Skeletal muscle tissue (tissue), 4 donors: ENCODE measurements around the gene MGME1. TPM values are rescaled to one million over a fixed set of nuclear protein-coding genes. Genes with fewer than 3 reads are reported as not detected.
"Not testable (repeated sequence)": the region's sequence is repeated elsewhere in the genome, so short reads cannot be mapped to it uniquely, and the experiment has no call there.

Source experiments
- H3K27ac ChIP-seq: one replicate; pipeline ENCODE4 v1.7.0; 2013; ENCODE audit warnings: mild to moderate bottlenecking, low read depth, low read length, inconsistent platforms
- H3K27me3 ChIP-seq, 3 donors: one replicate each; pipeline ENCODE4 v1.7.0; 2013; ENCODE audit warnings: low read length in 3 of 3; ENCODE audit not compliant: control insufficient read depth in 3 of 3, insufficient read depth in 3 of 3
- H3K36me3 ChIP-seq, 3 donors: one replicate each; pipeline ENCODE4 v1.7.0; 2013; ENCODE audit warnings: low read length in 3 of 3; ENCODE audit not compliant: control insufficient read depth in 3 of 3, insufficient read depth in 3 of 3
- H3K4me1 ChIP-seq, 3 donors: one replicate each; pipeline ENCODE4 v1.7.0; 2013; ENCODE audit warnings: low read length in 3 of 3, mild to moderate bottlenecking in 3 of 3; ENCODE audit not compliant: control insufficient read depth in 3 of 3, insufficient read depth in 3 of 3
- H3K4me3 ChIP-seq, 3 donors: one replicate each; pipeline ENCODE4 v1.7.0; 2013; ENCODE audit warnings: low read length in 3 of 3
- H3K9ac ChIP-seq, 3 donors: one replicate each; pipeline ENCODE4 v1.7.0; 2013; ENCODE audit warnings: low read length in 3 of 3, mild to moderate bottlenecking in 3 of 3, moderate library complexity in 2 of 3, low read depth in 1 of 3
- H3K9me3 ChIP-seq, 3 donors: one replicate each; pipeline ENCODE4 v1.7.0; 2013; ENCODE audit warnings: low read length in 3 of 3; ENCODE audit not compliant: control insufficient read depth in 3 of 3
- total RNA-seq: library from RNA; depleted of rRNA; stranded (reverse); fragments of >200 nt; gene quantifications from one replicate; pipeline ENCODE4 v1.2.3, GENCODE V29; 2014
- donor health status: Osteomylitis.

The MGME1 gene
- total RNA-seq, 1 donor from 2014 or later = 6.8 TPM

- H3K36me3 ChIP-seq = peaks cover 2 to 20% (median 9%) of the 10 kb centered on the region in 3 donors
- H3K27me3 ChIP-seq = no peaks in the 10 kb centered on the region
- H3K9ac ChIP-seq = no peak overlapping the region
- H3K9me3 ChIP-seq = no peaks in the 10 kb centered on the region
- peak overlapping the region; percentile 41 for H3K27ac ChIP-seq
- peaks cover 35 to 53% (median 48%) of the 10 kb centered on the region in 3 donors for H3K4me1 ChIP-seq
- no peak overlapping the region for H3K4me3 ChIP-seq
These were observed 9.6 kb upstream of the MGME1 start for GRCh38 chr20:17959257-17959627.

GRCh38 chr20:17960400-17960885 lies 8.4 kb upstream of the MGME1 start:
- H3K4me3 ChIP-seq, H3K9me3 ChIP-seq, H3K36me3 ChIP-seq, H3K27me3 ChIP-seq: not testable (repeated sequence)
- Histone ChIP-seq H3K27ac (peak overlapping the region; percentile 63), H3K4me1 (peaks cover 42 to 65% (median 60%) of the 10 kb centered on the region in 3 donors), H3K9ac (peak overlapping the region in 1 of 3 donors; percentile 9)

- Histone ChIP-seq H3K36me3 (peaks cover 0 to 3% (median 3%) of the 10 kb centered on the region in 3 donors), H3K27ac (peak overlapping the region; percentile 63), H3K4me1 (peaks cover 49 to 70% (median 66%) of the 10 kb centered on the region in 3 donors), H3K27me3 (no peaks in the 10 kb centered on the region), H3K4me3 (no peak overlapping the region), H3K9ac (peak overlapping the region in 1 of 3 donors; percentile 9), H3K9me3 (no peaks in the 10 kb centered on the region)
These were observed 7.8 kb upstream of the MGME1 start for GRCh38 chr20:17960927-17961586.

- Histone ChIP-seq H3K9me3 (no peaks in the 10 kb centered on the region), H3K36me3 (peaks cover 0 to 3% (median 3%) of the 10 kb centered on the region in 3 donors), H3K27me3 (no peaks in the 10 kb centered on the region), H3K4me1 (peaks cover 54 to 73% (median 69%) of the 10 kb centered on the region in 3 donors), H3K27ac (peak overlapping the region; percentile 63), H3K9ac (no peak overlapping the region), H3K4me3 (no peak overlapping the region)
These were observed 7.3 kb upstream of the MGME1 start for GRCh38 chr20:17961587-17961940.

GRCh38 chr20:17963114-17963897 lies 5.5 kb upstream of the MGME1 start:
- H3K27me3 ChIP-seq = no peaks in the 10 kb centered on the region
- no peaks in the 10 kb centered on the region for H3K9me3 ChIP-seq
- H3K27ac ChIP-seq = peak overlapping the region; percentile 71
- peaks cover 0 to 3% (median 0%) of the 10 kb centered on the region in 3 donors for H3K36me3 ChIP-seq
- H3K4me3 ChIP-seq = peak overlapping the region in 1 of 3 donors; percentile 20
- no peak overlapping the region for H3K9ac ChIP-seq
- peaks cover 47 to 72% (median 66%) of the 10 kb centered on the region in 3 donors for H3K4me1 ChIP-seq

- Histone ChIP-seq H3K4me3 (no peak overlapping the region), H3K9ac (no peak overlapping the region), H3K36me3 (peaks cover 0 to 3% (median 0%) of the 10 kb centered on the region in 3 donors), H3K27ac (peak overlapping the region; percentile 71), H3K4me1 (peaks cover 44 to 67% (median 63%) of the 10 kb centered on the region in 3 donors), H3K27me3 (no peaks in the 10 kb centered on the region), H3K9me3 (no peaks in the 10 kb centered on the region)
These were observed 4.7 kb upstream of the MGME1 start for GRCh38 chr20:17964073-17964472.

- Histone ChIP-seq H3K27me3 (no peaks in the 10 kb centered on the region), H3K9ac (no peak overlapping the region), H3K4me3 (no peak overlapping the region), H3K27ac (peak overlapping the region; percentile 71), H3K4me1 (peaks cover 41 to 64% (median 61%) of the 10 kb centered on the region in 3 donors), H3K36me3 (peaks cover 0 to 3% (median 0%) of the 10 kb centered on the region in 3 donors), H3K9me3 (no peaks in the 10 kb centered on the region)
These were observed 4.2 kb upstream of the MGME1 start for GRCh38 chr20:17964632-17965031.

DNA sequence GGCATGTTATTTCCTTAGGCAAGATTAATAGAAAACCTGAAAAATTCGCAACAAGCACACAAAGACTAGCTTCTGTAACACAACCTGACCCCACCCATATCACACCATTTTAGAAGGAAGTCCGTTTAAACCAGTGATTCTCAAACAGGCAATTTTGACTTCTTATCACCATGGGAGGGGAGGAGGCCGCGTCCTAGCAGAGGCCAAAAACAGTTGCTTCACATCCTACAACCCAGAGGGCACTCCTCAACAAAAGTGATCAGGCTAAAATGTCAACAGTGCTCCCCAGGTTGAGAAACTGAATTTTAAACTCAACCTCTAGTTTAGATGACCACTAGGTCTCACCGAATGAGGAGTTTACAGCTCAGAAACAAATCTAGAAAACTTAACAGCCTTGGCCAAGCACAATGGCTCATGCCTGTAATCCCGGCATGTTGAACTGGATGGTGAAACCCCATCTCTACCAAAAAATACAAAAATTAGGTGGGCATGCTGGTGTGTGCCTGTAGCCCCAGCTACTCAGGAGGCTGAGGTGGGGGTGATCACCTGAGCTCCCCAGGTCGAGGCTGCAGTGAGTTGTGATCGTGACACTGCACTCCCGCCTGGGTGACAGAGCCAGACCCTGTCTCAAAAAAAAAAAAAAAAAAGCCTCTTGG lies 3.6 kb upstream of the MGME1 start:
- no peaks in the 10 kb centered on the region for H3K9me3 ChIP-seq
- no peaks in the 10 kb centered on the region for H3K27me3 ChIP-seq
- H3K9ac ChIP-seq = peak overlapping the region; percentile 65 to 95 (median 93)
- peaks cover 0 to 3% (median 0%) of the 10 kb centered on the region in 3 donors for H3K36me3 ChIP-seq
- H3K4me3 ChIP-seq = peak overlapping the region in 2 of 3 donors; percentile 27 to 82
- H3K4me1 ChIP-seq = peaks cover 45 to 65% (median 61%) of the 10 kb centered on the region in 3 donors
- H3K27ac ChIP-seq = peak overlapping the region; percentile 96

- Histone ChIP-seq H3K27ac (peak overlapping the region; percentile 96), H3K9me3 (no peaks in the 10 kb centered on the region), H3K4me1 (peaks cover 37 to 67% (median 58%) of the 10 kb centered on the region in 3 donors), H3K27me3 (no peaks in the 10 kb centered on the region), H3K9ac (peak overlapping the region; percentile 93 to 95 (median 95)), H3K4me3 (peak overlapping the region; percentile 82 to 98 (median 97)), H3K36me3 (peaks cover 0 to 3% (median 0%) of the 10 kb centered on the region in 3 donors)
These were observed 2.1 kb upstream of the MGME1 start for GRCh38 chr20:17966432-17967310.
